Medulla oblongata (tissue), 1 donor: Measurements from ENCODE around the gene THSD7A.

Source experiments
- DNase-seq: peaks from one replicate; pipeline ENCODE4 v3.0.0-alpha.2; 2015; ENCODE audit errors: extremely low spot score

Gene THSD7A

GRCh38 chr7:11521964-11522499 lies 310.0 kb downstream of the THSD7A start:
- peak; percentile 9 for DNase-seq

GRCh38 chr7:11517853-11518252 lies 314.1 kb downstream of the THSD7A start:
- no peak for DNase-seq

GRCh38 chr7:11516328-11516727 lies 315.7 kb downstream of the THSD7A start:
- DNase-seq, result no peak

- no peak for DNase-seq
Observed at GRCh38 chr7:11513460-11513859, 318.5 kb downstream of the THSD7A start.

GRCh38 chr7:11507929-11508328 lies 324.1 kb downstream of the THSD7A start:
- no peak for DNase-seq

- DNase-seq, result no peak
Observed at GRCh38 chr7:11506417-11506816, 325.6 kb downstream of the THSD7A start.

- DNase-seq, result no peak
Observed at GRCh38 chr7:11505471-11505985, 326.5 kb downstream of the THSD7A start.

- DNase-seq, result no peak
Observed at GRCh38 chr7:11492307-11492706, 339.7 kb downstream of the THSD7A start.

- DNase-seq, result no peak
Observed at GRCh38 chr7:11491811-11492210, 340.2 kb downstream of the THSD7A start.

GRCh38 chr7:11489280-11489679 lies 342.7 kb downstream of the THSD7A start:
- DNase-seq, result no peak

GRCh38 chr7:11486271-11486670 lies 345.7 kb downstream of the THSD7A start:
- DNase-seq, result no peak

- no peak for DNase-seq
Observed at GRCh38 chr7:11485636-11486035, 346.4 kb downstream of the THSD7A start.

- DNase-seq, result no peak
Observed at GRCh38 chr7:11480143-11480542, 351.9 kb downstream of the THSD7A start.

GRCh38 chr7:11478882-11479281 lies 353.1 kb downstream of the THSD7A start:
- DNase-seq, result no peak

GRCh38 chr7:11478426-11478825 lies 353.6 kb downstream of the THSD7A start:
- DNase-seq, result no peak

- DNase-seq, result no peak
Observed at GRCh38 chr7:11474902-11475585, 357.0 kb downstream of the THSD7A start.

GRCh38 chr7:11473807-11474424 lies 358.1 kb downstream of the THSD7A start:
- no peak for DNase-seq

GRCh38 chr7:11473220-11473619 lies 358.8 kb downstream of the THSD7A start:
- DNase-seq, result no peak

- DNase-seq, result no peak
Observed at GRCh38 chr7:11472646-11473045, 359.4 kb downstream of the THSD7A start.

- no peak for DNase-seq
Observed at GRCh38 chr7:11471255-11471654, 360.7 kb downstream of the THSD7A start.

GRCh38 chr7:11469028-11469745 lies 362.8 kb downstream of the THSD7A start:
- no peak for DNase-seq

- peak; percentile 19 for DNase-seq
Observed at GRCh38 chr7:11466517-11467105, 365.4 kb downstream of the THSD7A start.
